KMS-11 (cell line): ENCODE data around the gene ATF1.

Experiments used
- H2AFZ ChIP-seq: fragments of 200-600 bp; sonication (generic); 2 replicates; pipeline ENCODE4 v1.6.1; 2016; ENCODE audit warnings: antibody characterized with exemption, mixed run types, low read depth
- H3K27ac ChIP-seq: fragments of 200-600 bp; sonication (generic); 2 replicates; pipeline ENCODE4 v1.6.1; 2016; ENCODE audit warnings: mild to moderate bottlenecking, mixed run types
- H3K27me3 ChIP-seq: fragments of 200-600 bp; sonication (generic); 2 replicates; pipeline ENCODE4 v1.6.1; 2017; ENCODE audit warnings: mild to moderate bottlenecking, low read depth, mixed run types, moderate library complexity; ENCODE audit not compliant: insufficient read depth
- H3K36me3 ChIP-seq: fragments of 200-600 bp; sonication (generic); 2 replicates; pipeline ENCODE4 v1.6.1; 2017; ENCODE audit warnings: mild to moderate bottlenecking, mixed run types; ENCODE audit not compliant: insufficient read depth
- H3K4me1 ChIP-seq: fragments of 200-600 bp; sonication (generic); 2 replicates; pipeline ENCODE4 v1.6.1; 2016; ENCODE audit warnings: mild to moderate bottlenecking, low read depth, mixed run types; ENCODE audit not compliant: poor library complexity, severe bottlenecking
- H3K4me2 ChIP-seq: fragments of 200-600 bp; sonication (generic); 2 replicates; pipeline ENCODE4 v1.7.0; 2016; ENCODE audit warnings: mild to moderate bottlenecking, mixed run types
- H3K4me3 ChIP-seq: fragments of 200-600 bp; sonication (generic); IDR thresholded peaks from 2 replicates; pipeline ENCODE4 v1.6.1; 2017; ENCODE audit warnings: low read depth, low read length, mixed read lengths; ENCODE audit not compliant: insufficient read depth
- H3K79me2 ChIP-seq: fragments of 200-600 bp; sonication (generic); 2 replicates; pipeline ENCODE4 v1.6.1; 2016; ENCODE audit warnings: low read depth, mixed run types; ENCODE audit not compliant: insufficient read depth
- H3K9ac ChIP-seq: fragments of 200-600 bp; sonication (generic); 2 replicates; pipeline ENCODE4 v1.6.1; 2016; ENCODE audit warnings: mild to moderate bottlenecking, mixed run types
- H4K20me1 ChIP-seq: fragments of 200-600 bp; sonication (generic); 2 replicates; pipeline ENCODE4 v1.6.1; 2016; ENCODE audit warnings: mild to moderate bottlenecking, mixed run types; ENCODE audit not compliant: insufficient read depth
- TF ChIP-seq, protein P1 (sequence below): fragments of 200-600 bp; sonication (generic); conservative IDR thresholded peaks from 2 replicates; pipeline ENCODE4 v1.6.1; 2017; ENCODE audit warnings: low read depth, mild to moderate bottlenecking, antibody characterized with exemption, low read length, moderate library complexity, mixed read lengths

Gene ATF1

DNA sequence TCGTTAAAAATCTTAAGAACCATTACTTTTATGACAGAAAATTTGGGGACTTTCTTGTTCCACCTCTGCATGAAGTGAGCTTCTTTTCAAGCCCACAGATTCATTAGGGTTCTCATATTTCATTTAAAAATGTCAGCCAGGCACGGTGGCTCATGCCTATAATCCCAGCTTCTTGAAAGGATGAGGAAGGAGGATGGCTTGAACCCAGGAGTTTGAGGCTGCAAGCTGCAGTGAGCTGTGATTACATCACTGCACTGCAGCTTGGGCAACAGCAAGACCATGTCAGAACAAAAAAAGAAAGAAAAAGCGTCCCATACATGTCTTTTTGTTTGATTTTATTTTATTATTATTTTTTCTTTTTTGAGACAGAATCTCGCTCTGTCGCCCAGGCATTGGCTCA lies 43.4 kb upstream of the ATF1 start:
- no peaks in the 10 kb centered on the region for H4K20me1 ChIP-seq
- no peak overlapping the region for H2AFZ ChIP-seq
- TF ChIP-seq, protein P1, sequence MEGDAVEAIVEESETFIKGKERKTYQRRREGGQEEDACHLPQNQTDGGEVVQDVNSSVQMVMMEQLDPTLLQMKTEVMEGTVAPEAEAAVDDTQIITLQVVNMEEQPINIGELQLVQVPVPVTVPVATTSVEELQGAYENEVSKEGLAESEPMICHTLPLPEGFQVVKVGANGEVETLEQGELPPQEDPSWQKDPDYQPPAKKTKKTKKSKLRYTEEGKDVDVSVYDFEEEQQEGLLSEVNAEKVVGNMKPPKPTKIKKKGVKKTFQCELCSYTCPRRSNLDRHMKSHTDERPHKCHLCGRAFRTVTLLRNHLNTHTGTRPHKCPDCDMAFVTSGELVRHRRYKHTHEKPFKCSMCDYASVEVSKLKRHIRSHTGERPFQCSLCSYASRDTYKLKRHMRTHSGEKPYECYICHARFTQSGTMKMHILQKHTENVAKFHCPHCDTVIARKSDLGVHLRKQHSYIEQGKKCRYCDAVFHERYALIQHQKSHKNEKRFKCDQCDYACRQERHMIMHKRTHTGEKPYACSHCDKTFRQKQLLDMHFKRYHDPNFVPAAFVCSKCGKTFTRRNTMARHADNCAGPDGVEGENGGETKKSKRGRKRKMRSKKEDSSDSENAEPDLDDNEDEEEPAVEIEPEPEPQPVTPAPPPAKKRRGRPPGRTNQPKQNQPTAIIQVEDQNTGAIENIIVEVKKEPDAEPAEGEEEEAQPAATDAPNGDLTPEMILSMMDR: no peak
- H3K36me3 ChIP-seq: no peaks in the 10 kb centered on the region
- H3K79me2 ChIP-seq: no peaks in the 10 kb centered on the region
- H3K4me2 ChIP-seq: no peak overlapping the region
- no peak overlapping the region for H3K4me3 ChIP-seq
- H3K4me1 ChIP-seq: peaks cover 3% of the 10 kb centered on the region
- H3K27ac ChIP-seq: no peak overlapping the region
- no peak overlapping the region for H3K9ac ChIP-seq
- H3K27me3 ChIP-seq: no peaks in the 10 kb centered on the region

DNA sequence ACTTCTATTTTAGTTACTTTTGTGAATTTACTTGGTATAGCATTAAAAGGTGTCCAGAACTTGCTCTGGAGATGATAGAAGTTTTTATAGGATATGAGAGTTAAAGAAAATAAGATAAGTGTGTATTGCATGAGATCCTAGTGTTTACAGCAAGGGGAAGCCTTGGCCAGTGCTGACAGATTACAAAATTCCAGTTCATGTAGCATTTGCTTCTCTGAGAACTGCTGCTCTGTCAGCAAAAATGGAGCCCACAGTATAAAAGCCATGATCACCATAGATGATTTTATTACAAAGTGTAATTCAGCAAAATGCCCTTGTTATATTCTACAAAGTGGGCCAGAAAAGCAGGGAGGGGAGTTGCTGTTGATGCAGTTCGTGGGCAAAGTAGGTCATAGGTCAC lies 40.0 kb upstream of the ATF1 start:
- H4K20me1 ChIP-seq: no peaks in the 10 kb centered on the region

DNA sequence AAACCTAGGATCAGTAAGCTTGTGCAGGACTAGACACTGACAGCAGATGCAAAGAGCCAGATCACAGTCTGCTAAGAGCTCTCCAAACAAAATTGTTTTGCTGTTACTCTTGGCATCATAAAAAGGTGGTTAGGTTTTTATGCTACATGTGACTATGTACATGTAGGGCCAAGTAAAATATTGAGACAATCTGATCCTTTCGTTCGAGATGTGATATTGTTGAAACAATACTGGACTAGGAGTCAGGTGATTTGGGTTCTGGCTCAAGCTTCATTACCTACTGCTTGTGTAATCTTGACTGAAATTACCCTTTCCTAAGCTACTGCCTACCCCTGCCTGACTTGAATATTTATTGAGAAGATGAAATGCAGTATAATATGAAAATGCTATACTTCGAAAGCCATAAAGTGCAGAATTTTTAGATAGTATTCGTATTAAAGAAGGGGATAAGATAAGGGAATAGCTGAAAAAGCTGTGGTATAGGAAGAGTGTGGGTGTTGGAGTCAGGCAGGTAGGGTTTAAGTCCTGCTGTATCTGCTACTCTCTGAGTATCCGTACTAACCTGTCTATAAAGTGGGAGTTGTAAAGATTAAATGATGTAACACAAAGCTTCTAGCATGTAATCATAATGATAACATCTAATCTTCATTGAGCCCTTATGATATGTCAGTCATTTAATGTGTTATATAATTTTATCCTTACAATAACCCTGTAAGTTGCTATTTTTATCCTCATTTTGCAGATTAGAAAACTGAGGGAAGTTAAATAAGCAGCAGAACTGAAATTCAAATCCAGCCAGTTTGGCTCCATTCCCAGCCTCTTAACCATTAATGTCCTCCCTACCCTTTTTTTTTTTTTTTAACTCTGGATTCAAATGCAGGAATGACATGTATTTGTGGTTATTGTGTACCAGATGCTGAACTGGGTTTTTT lies 38.6 kb upstream of the ATF1 start:
- no peak overlapping the region for H3K4me2 ChIP-seq
- no peaks in the 10 kb centered on the region for H3K79me2 ChIP-seq
- H3K36me3 ChIP-seq: no peaks in the 10 kb centered on the region
- H3K4me1 ChIP-seq: peaks cover 3% of the 10 kb centered on the region
- TF ChIP-seq, protein P1: no peak
- H3K27me3 ChIP-seq: no peaks in the 10 kb centered on the region
- H3K9ac ChIP-seq: no peak overlapping the region
- no peak overlapping the region for H3K27ac ChIP-seq
- no peak overlapping the region for H2AFZ ChIP-seq
- H3K4me3 ChIP-seq: no peak overlapping the region
- no peaks in the 10 kb centered on the region for H4K20me1 ChIP-seq

More for the DNA sequence above, 40.0 kb upstream of the ATF1 start:
- no peak overlapping the region for H3K9ac ChIP-seq
- TF ChIP-seq, protein P1: no peak
- no peaks in the 10 kb centered on the region for H3K79me2 ChIP-seq
- no peak overlapping the region for H3K27ac ChIP-seq
- no peak overlapping the region for H3K4me3 ChIP-seq
- no peak overlapping the region for H2AFZ ChIP-seq
- H3K4me1 ChIP-seq: peaks cover 3% of the 10 kb centered on the region
- no peak overlapping the region for H3K4me2 ChIP-seq
- H3K27me3 ChIP-seq: no peaks in the 10 kb centered on the region
- H3K36me3 ChIP-seq: no peaks in the 10 kb centered on the region

DNA sequence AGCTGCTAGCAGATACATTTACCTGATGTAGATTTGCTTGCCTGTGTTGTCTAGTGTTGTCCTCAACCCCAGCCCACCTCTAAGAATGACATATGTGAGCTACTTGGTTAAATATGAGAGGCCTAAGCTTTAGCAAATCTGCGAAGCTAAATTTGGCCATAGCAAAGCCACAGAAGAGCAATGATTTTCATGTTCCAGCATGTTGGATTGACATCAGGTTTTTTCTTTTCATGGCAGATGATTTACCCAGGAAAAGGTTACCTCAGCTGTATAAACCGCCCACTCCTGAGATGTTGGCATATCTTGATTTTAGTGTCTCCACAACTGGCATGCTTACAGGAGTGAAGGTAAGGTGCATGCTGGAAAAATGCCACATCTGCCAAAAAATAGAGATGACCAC lies 36.4 kb upstream of the ATF1 start:
- Histone ChIP-seq H3K4me2 (no peak overlapping the region), H3K4me1 (peaks cover 3% of the 10 kb centered on the region), H3K9ac (no peak overlapping the region), H3K27me3 (no peaks in the 10 kb centered on the region), H3K27ac (no peak overlapping the region), H3K79me2 (no peaks in the 10 kb centered on the region), H2AFZ (no peak overlapping the region), H3K4me3 (no peak overlapping the region), H3K36me3 (no peaks in the 10 kb centered on the region), H4K20me1 (no peaks in the 10 kb centered on the region)
- TF ChIP-seq, protein P1: no peak
